GM12891 (cell line): ENCODE measurements around the gene ZNF516.
A peak's percentile ranks its signal among the peaks of the same experiment; 100 is the strongest.

Source experiments
- DNase-seq: peaks from one replicate; pipeline ENCODE4 v3.0.0; 2011; ENCODE audit warnings: low spot score; ENCODE audit not compliant: insufficient read length
- FAIRE-seq: peaks from 2 replicates; lab custom pipeline; 2011; peaks lifted over from hg19 to GRCh38; lab: Jason Lieb, UNC
- PAX5 ChIP-seq: IDR thresholded peaks from 2 replicates; pipeline ENCODE4 v1.6.1; 2011; ENCODE audit warnings: low read length, moderate library complexity, mild to moderate bottlenecking; ENCODE audit not compliant: insufficient read depth, severe bottlenecking
- POLR2A ChIP-seq: IDR thresholded peaks from 2 replicates; pipeline ENCODE4 v1.6.1; 2011; ENCODE audit warnings: low read depth, low read length, control low read depth
- POLR2AphosphoS5 ChIP-seq: IDR thresholded peaks from 2 replicates; pipeline ENCODE4 v1.6.1; 2011; ENCODE audit warnings: low read depth, low read length, control low read depth
- POU2F2 ChIP-seq: IDR thresholded peaks from 2 replicates; pipeline ENCODE4 v1.6.1; 2011; ENCODE audit warnings: low read depth, mild to moderate bottlenecking, control low read depth, low read length, moderate library complexity
- SPI1 ChIP-seq: IDR thresholded peaks from 2 replicates; pipeline ENCODE4 v1.6.1; 2011; ENCODE audit warnings: low read depth, low read length, control low read depth
- TAF1 ChIP-seq: IDR thresholded peaks from 2 replicates; pipeline ENCODE4 v1.6.1; 2011; ENCODE audit warnings: low read depth, low read length, control low read depth

The ZNF516 gene

DNA sequence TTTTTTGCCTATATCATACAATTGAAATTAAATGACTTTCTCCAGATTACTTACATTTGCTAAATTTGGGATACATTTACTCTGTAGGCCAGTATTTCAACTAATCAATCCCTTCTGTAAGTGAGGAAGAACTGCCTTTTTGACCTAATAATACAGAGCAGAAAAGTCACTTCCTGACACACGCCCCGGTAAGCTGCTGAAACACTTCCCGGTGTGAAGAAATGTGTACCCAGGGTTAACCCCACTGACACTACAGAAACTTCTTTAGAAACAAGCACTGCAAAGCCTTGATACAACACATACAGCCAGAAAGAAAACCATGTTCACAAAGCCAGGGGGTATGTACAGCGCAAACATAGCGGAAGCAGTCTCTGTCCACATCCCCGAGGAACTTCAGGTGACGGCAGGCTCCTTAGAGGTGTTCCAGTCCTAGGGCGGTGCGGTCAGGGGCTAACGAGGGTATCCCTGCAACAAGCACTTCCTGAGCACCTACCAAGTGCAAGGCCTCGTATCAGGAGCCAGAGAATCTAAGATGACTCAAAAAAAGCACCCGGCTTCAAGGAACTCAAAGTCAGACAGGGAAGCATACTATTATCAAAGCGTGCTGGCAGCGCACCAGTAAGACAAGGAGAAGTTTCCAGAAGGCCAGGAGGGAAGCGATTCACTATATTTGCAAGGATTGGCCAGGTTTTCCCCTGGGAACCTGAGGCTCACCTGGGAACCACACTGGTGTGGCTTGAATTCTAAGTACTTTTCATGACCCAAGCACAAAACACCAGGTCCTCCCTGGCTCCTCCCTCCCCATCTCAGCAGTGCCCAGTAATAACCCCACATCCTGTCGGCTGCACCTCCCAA is 46.6 kb downstream of the ZNF516 start:
- TF ChIP-seq PAX5: no peak
- no peak for TF ChIP-seq POLR2A
- no peak for TF ChIP-seq TAF1
- no peak for TF ChIP-seq SPI1
- no peak for TF ChIP-seq POLR2AphosphoS5
- no peak for TF ChIP-seq POU2F2
- DNase-seq (no peak), FAIRE-seq (peak; percentile 82)

DNA sequence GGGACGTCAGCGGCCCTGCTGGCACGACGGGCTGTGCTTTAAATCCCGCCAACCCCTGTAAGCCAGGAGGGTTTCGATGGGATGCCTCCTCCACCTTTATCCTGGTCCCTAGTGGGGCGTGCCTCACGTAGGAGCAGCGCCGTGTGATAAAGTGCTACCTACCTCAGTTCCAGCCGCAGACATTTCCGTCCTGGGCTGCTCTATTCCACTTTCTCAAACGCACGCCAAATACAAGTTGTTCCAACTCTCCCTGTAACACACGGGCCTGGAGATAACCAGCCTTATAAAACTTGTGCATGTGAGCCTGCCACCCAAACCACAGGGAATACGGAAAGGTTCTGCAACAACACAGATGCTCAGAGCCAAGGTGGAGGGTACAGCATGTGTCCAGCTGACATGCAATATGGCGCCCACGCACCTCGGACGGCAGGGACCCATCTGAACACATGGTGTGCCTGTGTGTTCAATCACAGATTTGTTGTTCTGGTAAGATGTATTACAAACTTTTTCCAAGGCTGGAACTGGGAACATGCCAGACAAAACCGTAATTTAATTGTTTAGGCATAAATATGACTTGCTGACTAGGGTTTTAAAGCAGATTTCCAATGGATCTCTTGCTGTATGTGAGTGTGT is 47.7 kb downstream of the ZNF516 start:
- no peak for TF ChIP-seq PAX5
- FAIRE-seq: peak; percentile 33
- no peak for DNase-seq

DNA sequence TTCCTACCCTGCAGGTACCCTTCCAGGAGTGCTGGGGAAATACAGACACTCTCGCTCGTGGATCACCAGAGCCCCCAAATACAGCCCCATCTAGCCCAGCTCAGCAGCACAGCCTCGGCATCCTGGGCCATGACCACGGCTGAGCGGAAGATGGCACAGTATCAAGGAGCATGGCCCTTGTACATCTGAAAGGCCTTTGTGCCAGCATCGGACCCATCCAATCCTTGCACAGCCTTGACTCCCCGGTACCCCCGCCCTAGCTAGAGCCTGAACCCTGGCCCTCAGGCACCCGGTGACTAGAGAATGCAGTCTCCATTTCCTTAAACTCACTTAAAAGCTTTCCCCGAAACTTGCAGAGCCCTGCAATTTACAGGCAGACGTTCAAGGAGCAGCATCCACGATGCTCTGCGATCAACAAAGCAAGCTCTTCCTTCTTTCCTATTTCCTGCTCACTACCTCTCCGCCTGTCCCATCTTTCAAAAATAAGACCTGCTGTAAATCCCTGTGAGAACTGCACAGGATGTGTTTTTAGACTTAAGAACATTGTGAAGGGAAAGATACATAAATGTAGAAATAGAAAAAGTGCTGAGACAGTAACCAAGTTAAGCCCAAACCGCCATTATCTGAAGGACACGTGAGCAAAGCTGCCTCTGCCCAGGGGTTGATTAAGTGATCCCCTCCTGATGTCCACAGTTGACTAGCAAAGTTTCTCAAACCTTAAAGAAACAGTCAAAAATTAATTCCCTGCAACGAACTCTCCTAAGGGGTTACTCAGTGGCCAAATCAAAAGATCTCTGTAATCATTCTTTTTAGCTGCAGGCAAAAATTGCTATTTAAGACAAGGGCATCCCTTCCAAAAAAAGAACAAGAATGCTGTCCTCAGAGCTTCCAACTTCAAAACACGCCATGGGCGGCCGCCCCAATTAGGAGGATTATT is 48.5 kb downstream of the ZNF516 start:
- no peak for FAIRE-seq
- DNase-seq: no peak
- no peak for TF ChIP-seq PAX5
- TF ChIP-seq SPI1: no peak

DNA sequence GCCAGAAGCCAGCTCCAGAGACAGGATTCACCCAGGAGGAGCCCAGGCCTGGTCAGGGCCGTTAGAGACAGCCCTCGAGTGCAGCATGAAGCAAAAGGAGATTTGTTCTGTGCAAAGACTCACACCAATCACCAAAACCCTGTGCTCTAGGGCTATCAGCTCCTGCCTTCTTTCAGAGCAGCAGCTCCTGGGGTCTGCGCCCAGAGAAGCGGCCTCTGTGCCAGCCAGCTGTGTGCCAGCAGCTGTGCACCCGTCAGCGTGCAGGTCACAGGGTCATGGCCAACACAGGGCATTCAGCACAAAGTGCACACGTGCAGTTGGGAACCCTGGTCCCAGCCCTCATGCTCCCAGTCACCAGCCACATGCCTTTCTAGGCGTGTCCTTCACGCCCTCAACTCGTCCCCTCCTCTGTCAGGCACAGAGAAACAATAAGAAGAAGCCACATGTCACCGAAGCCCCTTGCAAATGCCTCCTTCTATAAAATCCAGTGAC is 49.3 kb downstream of the ZNF516 start:
- no peak for TF ChIP-seq POU2F2
- TF ChIP-seq POLR2AphosphoS5: no peak
- TF ChIP-seq PAX5: no peak
- TF ChIP-seq SPI1: no peak
- no peak for TF ChIP-seq POLR2A
- TF ChIP-seq TAF1: no peak
- FAIRE-seq (no peak), DNase-seq (no peak)

DNA sequence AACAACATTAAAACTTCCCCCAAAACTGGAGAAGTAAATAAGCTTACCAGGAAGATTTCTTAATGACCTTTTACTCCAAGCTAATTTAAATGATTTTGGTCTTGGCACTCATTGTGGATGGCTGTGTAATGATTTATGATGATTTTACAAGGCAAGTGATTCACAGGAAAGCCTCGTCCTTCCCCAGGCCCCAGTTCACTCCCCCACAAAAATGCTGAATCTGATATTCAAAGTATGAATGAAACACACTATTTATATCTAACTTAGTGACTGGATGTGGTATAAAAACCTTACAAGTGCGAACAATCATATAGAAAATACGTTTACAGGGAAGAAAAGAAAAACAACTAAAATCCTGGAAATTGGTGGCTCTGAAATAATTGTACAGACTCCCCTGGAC is 49.8 kb downstream of the ZNF516 start:
- DNase-seq: no peak
- FAIRE-seq: no peak

DNA sequence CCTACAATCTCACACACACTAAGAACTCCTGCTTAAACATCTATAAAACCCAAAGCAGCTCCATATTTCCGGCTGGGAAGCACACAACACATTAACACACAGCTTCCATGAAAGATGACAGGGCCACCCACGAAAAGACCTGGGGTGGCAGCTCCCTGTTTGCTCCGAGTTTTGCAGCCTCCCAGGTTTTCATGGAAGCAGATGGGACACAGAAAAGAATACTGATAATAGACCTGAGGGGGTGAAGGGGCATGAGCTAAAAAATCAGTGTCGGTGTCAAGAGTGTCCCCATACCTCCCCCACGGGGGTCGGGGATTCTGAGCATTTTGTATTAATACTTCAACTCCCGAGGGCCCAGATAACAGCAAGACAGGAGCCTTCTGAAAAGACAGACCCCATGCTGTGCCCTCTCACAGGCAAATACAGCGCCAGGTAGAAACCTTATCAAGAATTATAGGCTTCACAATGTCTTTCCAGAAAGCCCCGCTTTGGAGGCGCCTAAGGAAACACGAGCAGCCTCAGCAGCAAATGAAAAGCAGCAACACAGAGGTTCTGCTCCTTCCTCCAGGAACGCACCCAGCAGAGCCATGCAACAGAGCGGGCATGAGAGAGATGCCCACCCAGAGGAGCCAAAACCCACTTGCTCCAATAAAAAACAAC is 50.5 kb downstream of the ZNF516 start:
- DNase-seq (no peak), FAIRE-seq (no peak)
- TF ChIP-seq SPI1 (no peak), PAX5 (no peak)

More for the DNA sequence above, 49.8 kb downstream of the ZNF516 start:
- TF ChIP-seq SPI1 (no peak), POLR2A (no peak), POLR2AphosphoS5 (no peak), PAX5 (no peak), POU2F2 (no peak), TAF1 (no peak)

DNA sequence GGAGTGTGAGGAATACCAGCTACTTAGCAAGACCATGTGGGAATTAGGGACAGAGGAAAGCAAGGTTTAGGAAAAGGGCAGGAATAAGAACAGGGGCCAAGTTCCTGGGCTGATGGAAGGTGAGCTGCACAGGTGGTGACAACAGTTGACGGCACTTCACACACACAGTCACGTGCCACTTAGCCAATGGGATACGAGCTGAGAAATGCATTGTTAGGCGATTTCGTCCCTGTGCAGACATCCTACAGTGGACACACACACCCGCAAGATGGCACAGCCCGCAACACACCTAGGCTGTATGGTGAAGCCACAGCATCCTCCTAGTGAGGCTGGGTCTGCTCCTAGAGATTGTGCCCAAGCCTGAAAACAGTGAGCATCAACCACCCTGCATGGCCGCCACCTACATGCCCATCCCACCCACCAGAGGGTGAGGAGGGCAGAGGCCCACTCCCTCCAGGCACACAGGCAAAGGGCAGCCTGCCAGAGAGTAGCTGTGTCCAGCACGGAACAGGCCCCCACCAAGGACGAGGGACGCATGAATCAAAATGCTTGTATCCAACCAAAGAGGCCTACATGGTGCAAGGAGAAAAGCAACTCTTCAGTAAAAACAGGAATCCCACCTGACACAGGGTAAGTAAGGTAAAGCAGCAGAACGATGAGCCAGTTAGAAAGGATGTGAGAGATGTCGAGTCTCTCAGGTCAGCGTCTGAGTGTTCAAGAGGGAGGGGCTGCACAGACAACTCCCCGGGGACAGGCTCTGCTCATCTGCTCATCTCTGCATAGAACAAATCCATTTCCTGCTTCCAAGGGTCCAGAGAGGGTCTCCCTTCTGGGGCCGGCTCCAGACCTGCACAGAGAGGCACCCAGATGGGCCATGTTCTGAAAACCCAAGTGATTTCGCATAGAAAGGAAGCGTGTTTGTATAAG is 51.3 kb downstream of the ZNF516 start:
- FAIRE-seq (peak; percentile 50), DNase-seq (no peak)
- no peak for TF ChIP-seq POLR2AphosphoS5
- no peak for TF ChIP-seq PAX5
- TF ChIP-seq POLR2A: no peak
- TF ChIP-seq TAF1: no peak

DNA sequence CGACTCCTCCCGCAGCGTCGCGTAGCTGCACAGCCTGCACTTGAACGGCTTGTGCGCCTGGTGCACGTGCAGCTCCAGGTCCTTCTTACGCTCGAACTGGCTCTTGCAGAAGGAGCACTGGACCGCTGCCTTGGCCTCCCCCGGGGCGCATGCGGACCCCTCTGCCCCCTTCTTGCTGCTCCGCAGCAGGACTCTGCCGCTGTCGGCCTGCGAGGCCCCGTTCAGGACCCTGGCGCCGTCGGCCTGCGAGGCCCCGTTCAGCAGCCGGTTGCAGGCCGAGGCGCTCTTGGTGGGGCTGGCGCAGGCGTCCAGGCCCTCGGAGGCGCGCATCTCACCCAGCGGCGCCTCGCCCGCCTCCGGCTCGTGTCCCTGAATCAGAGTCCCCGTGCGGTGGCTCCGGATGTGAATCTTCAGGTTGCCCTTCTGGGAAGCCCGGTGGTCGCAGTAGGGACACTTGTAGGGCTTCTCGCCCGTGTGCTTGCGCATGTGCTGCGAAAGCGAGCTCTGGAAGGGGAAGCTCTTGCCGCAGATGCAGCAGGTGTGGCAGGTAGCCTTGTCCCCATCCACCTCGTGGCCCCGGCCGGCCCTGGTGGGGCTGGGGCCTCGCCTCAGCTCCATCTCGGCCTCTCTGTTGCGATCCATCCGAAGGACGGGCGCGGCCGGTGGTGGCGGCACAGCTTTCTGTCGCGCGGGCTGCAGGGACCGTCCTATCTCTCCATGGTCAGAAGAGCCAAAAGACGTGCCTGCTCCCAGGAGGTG is 52.5 kb downstream of the ZNF516 start:
- DNase-seq (no peak), FAIRE-seq (no peak)
- TF ChIP-seq PAX5 (no peak), TAF1 (no peak), POLR2A (no peak), POLR2AphosphoS5 (no peak), POU2F2 (no peak), SPI1 (no peak)
